Measurements from ENCODE around the gene KLHL4.

GRCh38 chrX:87679849-87680248, 162.2 kb downstream of the KLHL4 start:
- TF ChIP-seq CTCF (IDR thresholded peaks at IDR 0.05) (no peak), EP300 (IDR thresholded peaks at IDR 0.05; ENCODE audit: low read depth) (no peak)
